K562 (cell line): Measurements from ENCODE around the gene MEAK7. TPM values are rescaled to one million over a fixed set of nuclear protein-coding genes. Genes with fewer than 3 reads are reported as not detected.

Experiments used
- ARNT ChIP-seq, 2 experiments: fragments of 450-650 bp; IDR thresholded peaks; 2 replicates each; pipeline ENCODE4 v1.6.1; 2016; ENCODE audit warnings: mild to moderate bottlenecking in 1 of 2
- BACH1 ChIP-seq: fragments of 200-800 bp; sonication (Bioruptor generic); IDR thresholded peaks from 2 replicates; pipeline ENCODE4 v1.6.1; 2016; ENCODE audit warnings: missing genetic modification characterization, missing compliant biosample characterization
- FOXJ3 ChIP-seq: sonication (generic); formaldehyde crosslinking; IDR thresholded peaks from 2 replicates; pipeline ENCODE4 v1.4.0; 2020; ENCODE audit warnings: mild to moderate bottlenecking, missing genetic modification reagents
- FOXP1 ChIP-seq: sonication (generic); formaldehyde crosslinking; IDR thresholded peaks from 2 replicates; pipeline ENCODE4 v1.8.0; 2022; ENCODE audit warnings: mild to moderate bottlenecking, missing genetic modification reagents
- HNRNPUL1 ChIP-seq: fragments of 200-400 bp; formaldehyde crosslinking; IDR thresholded peaks from 2 replicates; pipeline ENCODE4 v1.6.1; 2017; ENCODE audit warnings: low read length
- HOXB6 ChIP-seq: fragments of 250-450 bp; sonication (Bioruptor Pico); IDR thresholded peaks from 2 replicates; pipeline ENCODE4 v1.5.1; 2022; ENCODE audit warnings: mild to moderate bottlenecking, borderline replicate concordance
- HSF4 ChIP-seq: fragments of 250-450 bp; sonication (Bioruptor Pico); IDR thresholded peaks from 2 replicates; pipeline ENCODE4 v2.1.2; 2022; ENCODE audit warnings: mild to moderate bottlenecking, moderate library complexity, borderline replicate concordance
- JUNB ChIP-seq: fragments of 450-650 bp; formaldehyde crosslinking; conservative IDR thresholded peaks from 2 replicates; pipeline ENCODE4 v1.4.0; 2020; ENCODE audit warnings: mild to moderate bottlenecking
- NBN ChIP-seq: fragments of 450-650 bp; IDR thresholded peaks from 2 replicates; pipeline ENCODE4 v1.6.1; 2016; ENCODE audit warnings: low read depth, mild to moderate bottlenecking
- PTTG1 ChIP-seq: fragments of 450-650 bp; IDR thresholded peaks from 2 replicates; pipeline ENCODE4 v1.6.1; 2016; ENCODE audit warnings: low read depth, mild to moderate bottlenecking, missing genetic modification characterization, missing compliant biosample characterization
- TAL1 ChIP-seq: fragments of 450-650 bp; IDR thresholded peaks from 2 replicates; pipeline ENCODE4 v1.6.1; 2016; ENCODE audit warnings: mild to moderate bottlenecking
- TEAD1 ChIP-seq, 2 experiments: fragments of 450-650 bp in 1 of 2; sonication (generic) in 1 of 2; formaldehyde crosslinking; IDR thresholded peaks; 2 replicates each; pipeline versions ENCODE4 v1.4.0 to v1.8.0; 2020 to 2022; ENCODE audit warnings: mild to moderate bottlenecking in 2 of 2, missing genetic modification reagents in 1 of 2
- THRA ChIP-seq: fragments of 450-650 bp; IDR thresholded peaks from 2 replicates; pipeline ENCODE4 v1.6.1; 2017; ENCODE audit warnings: mild to moderate bottlenecking, moderate library complexity
- YBX1 ChIP-seq: fragments of 450-650 bp; IDR thresholded peaks from 2 replicates; pipeline ENCODE4 v1.7.1; 2016; ENCODE audit warnings: mild to moderate bottlenecking
- ZBTB49 ChIP-seq: sonication (generic); formaldehyde crosslinking; IDR thresholded peaks from 2 replicates; pipeline ENCODE4 v1.8.0; 2022; ENCODE audit warnings: missing genetic modification reagents, mild to moderate bottlenecking, borderline replicate concordance
- ZNF124 ChIP-seq: sonication (generic); formaldehyde crosslinking; IDR thresholded peaks from 2 replicates; pipeline ENCODE4 v1.8.1; 2022; ENCODE audit warnings: missing genetic modification reagents
- ZNF24 ChIP-seq: fragments of 450-650 bp; IDR thresholded peaks from 2 replicates; pipeline ENCODE4 v1.6.1; 2016
- ZNF436 ChIP-seq: fragments of 250-450, 450-650 bp; sonication (Bioruptor Pico); formaldehyde crosslinking; IDR thresholded peaks from 2 replicates; pipeline ENCODE4 v1.7.0; 2020; ENCODE audit warnings: mild to moderate bottlenecking
- ZNF584 ChIP-seq: fragments of 200-800 bp; sonication (Bioruptor generic); IDR thresholded peaks from 2 replicates; pipeline ENCODE4 v1.6.1; 2016; ENCODE audit warnings: low read depth, mild to moderate bottlenecking, missing genetic modification characterization, missing compliant biosample characterization
- polyA plus RNA-seq, 8 experiments: library from polyadenylated mRNA; depleted of rRNA in 4 of 8; stranded (reverse) in 5 of 8; unstranded in 3 of 8; fragments of >200 nt; fragmentation: Nextera tagmentation in 2 of 8; fragmentation: Illumina TruSeq in 1 of 8; extraction: Ambion mirVana in 2 of 8; extraction: Trizol in 1 of 8; gene quantifications; 2 replicates each; pipeline versions ENCODE4 v1.2.1 to v1.2.3, GENCODE V29; 2011 to 2014; ENCODE audit warnings: inconsistent platforms in 1 of 8, missing spikeins in 1 of 8
- total RNA-seq, 7 experiments: library from RNA; depleted of rRNA in 6 of 7; stranded (reverse); fragments of >200 nt in 6 of 7; fragmentation: Illumina TruSeq in 2 of 7; extraction: Trizol in 2 of 7; gene quantifications; 2 replicates each; pipeline versions ENCODE4 v1.2.1 to v1.2.3, GENCODE V29; 2011 to 2021; ENCODE audit warnings: low replicate concordance in 1 of 7
- TF ChIP-seq, protein P1 (sequence below): sonication (generic); formaldehyde crosslinking; IDR thresholded peaks from 2 replicates; pipeline ENCODE4 v1.8.0; 2022; ENCODE audit warnings: mild to moderate bottlenecking, missing genetic modification reagents
- TF ChIP-seq, protein P2 (sequence below): sonication (generic); formaldehyde crosslinking; IDR thresholded peaks from 2 replicates; pipeline ENCODE4 v1.8.0; 2022; ENCODE audit warnings: mild to moderate bottlenecking, low read depth, missing genetic modification reagents

Gene MEAK7
- total and polyA plus RNA-seq, 9 of the 15 experiments (the other 6 are each of a cell fraction or from before 2014, with no cell fraction given), result 1.4 to 14.5 (median 6.3) TPM

DNA sequence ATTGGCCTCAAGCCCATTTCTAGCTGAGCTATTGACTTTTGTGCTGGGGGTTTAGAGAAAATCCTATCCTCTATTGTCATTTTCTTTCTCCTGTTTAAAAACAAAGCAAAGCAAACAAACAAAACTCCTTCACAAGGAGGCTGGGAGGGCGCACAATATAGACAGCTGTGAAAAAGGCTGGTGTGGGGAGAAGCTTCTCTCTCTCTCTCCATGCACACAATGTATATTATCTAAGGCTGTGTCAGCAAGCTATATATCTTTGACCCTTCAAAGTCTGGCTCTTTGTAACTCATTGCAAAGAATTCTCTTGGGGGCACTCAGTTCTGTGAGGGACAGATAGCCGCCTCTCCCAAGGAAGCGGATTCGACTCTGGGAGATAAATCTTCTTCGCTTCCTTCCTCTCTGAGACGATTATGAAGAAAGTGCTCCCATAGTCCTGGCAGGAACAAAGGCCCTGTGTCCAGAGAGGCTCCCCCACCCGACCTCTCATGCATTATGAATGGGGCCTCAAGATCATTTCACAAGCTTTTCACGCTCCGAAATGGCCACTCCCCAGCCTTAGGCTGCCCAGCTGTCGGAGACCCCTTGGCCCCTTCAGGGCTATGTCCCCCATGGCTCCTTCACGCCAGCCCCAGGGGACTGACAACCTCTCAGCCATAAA lies 33.2 kb upstream of the MEAK7 start (continued):
- TF ChIP-seq NBN (0 out of 2 replicates have a peak, but pooled peaks have one; percentile 73), TEAD1 (CRISPR knock-in tag; IDR thresholded peaks at IDR 0.05) (peak in 1 of 2 experiments; percentile 53; a peak in 2 of 4 replicates), THRA (no peak), FOXP1 (CRISPR knock-in tag) (no peak), ZNF124 (no peak), HNRNPUL1 (no peak), PTTG1 (tag) (no peak), JUNB (CRISPR knock-in tag) (no peak), BACH1 (peak; percentile 11), ZNF24 (0 out of 2 replicates have a peak, but pooled peaks have one; percentile 8), TAL1 (peak; percentile 76), ARNT (IDR thresholded peaks at IDR 0.05) (peak in 1 of 2 experiments; percentile 45; a peak in 1 of 4 replicates), YBX1 (no peak), HSF4 (0 out of 2 replicates have a peak, but pooled peaks have one; percentile 47), ZNF584 (peak; percentile 28; the same call in 1 of the 2 replicates), HOXB6 (CRISPR knock-in tag) (no peak), FOXJ3 (no peak), ZBTB49 (CRISPR knock-in tag) (no peak), ZNF436 (CRISPR knock-in tag) (no peak)
- TF ChIP-seq, protein P1, sequence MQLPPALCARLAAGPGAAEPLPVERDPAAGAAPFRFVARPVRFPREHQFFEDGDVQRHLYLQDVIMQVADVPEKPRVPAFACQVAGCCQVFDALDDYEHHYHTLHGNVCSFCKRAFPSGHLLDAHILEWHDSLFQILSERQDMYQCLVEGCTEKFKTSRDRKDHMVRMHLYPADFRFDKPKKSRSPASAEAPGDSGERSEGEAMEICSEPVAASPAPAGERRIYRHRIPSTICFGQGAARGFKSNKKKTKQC, result no peak
- TF ChIP-seq, protein P2, sequence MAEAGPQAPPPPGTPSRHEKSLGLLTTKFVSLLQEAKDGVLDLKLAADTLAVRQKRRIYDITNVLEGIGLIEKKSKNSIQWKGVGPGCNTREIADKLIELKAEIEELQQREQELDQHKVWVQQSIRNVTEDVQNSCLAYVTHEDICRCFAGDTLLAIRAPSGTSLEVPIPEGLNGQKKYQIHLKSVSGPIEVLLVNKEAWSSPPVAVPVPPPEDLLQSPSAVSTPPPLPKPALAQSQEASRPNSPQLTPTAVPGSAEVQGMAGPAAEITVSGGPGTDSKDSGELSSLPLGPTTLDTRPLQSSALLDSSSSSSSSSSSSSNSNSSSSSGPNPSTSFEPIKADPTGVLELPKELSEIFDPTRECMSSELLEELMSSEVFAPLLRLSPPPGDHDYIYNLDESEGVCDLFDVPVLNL (CRISPR knock-in tag), result no peak
- TF ChIP-seq, all 486 proteins: peak for 116
